Measurements from ENCODE around the gene RNF11.

- TF ChIP-seq SUZ12 (IDR thresholded peaks at IDR 0.05; ENCODE audit: extremely low read depth, insufficient read depth, insufficient read length) = no peak
- no peak for TF ChIP-seq YY1 (IDR thresholded peaks at IDR 0.05; ENCODE audit: insufficient read depth, insufficient read length)
These were observed 16.3 kb downstream of the RNF11 start for GRCh38 chr1:51252366-51252765.
